Right atrium auricular region (tissue), 2 donors: ENCODE data around the gene KRT75. TPM values are rescaled to one million over a fixed set of nuclear protein-coding genes. Genes with fewer than 3 reads are reported as not detected.

Experiments
- DNase-seq: peaks from one replicate; pipeline ENCODE4 v3.0.0-alpha.2; 2019; ENCODE audit warnings: low spot score
- H3K27ac ChIP-seq, 2 donors: fragments of 200-600 bp; sonication (generic); 1 replicate in 1 of 2; 2 replicates in 1 of 2; pipeline ENCODE4 v1.5.1; 2016 to 2019
- H3K27me3 ChIP-seq, 2 donors: fragments of 200-600 bp; sonication (generic); one replicate each; pipeline versions ENCODE4 v1.5.1 to v1.6.0; 2017 to 2019
- H3K36me3 ChIP-seq: fragments of 200-600 bp; sonication (generic); one replicate; pipeline ENCODE4 v1.5.1; 2016
- H3K4me1 ChIP-seq, 2 donors: fragments of 200-600 bp; sonication (generic); one replicate each; pipeline versions ENCODE4 v1.5.1 to v1.6.0; 2017 to 2019
- H3K4me3 ChIP-seq, 2 donors: fragments of 200-600 bp; sonication (generic); 1 replicate in 1 of 2; 2 replicates in 1 of 2; pipeline ENCODE4 v1.5.1; 2017 to 2019; ENCODE audit warnings: mild to moderate bottlenecking in 1 of 2, moderate library complexity in 1 of 2
- H3K9me3 ChIP-seq, 2 donors: fragments of 200-600 bp; sonication (generic); one replicate each; pipeline ENCODE4 v1.5.1; 2019
- total RNA-seq, 2 donors: library from RNA; depleted of rRNA; stranded (reverse); fragments of >200 nt; gene quantifications; one replicate each; pipeline ENCODE4 v1.1.0, GENCODE V29; 2016
- TF ChIP-seq, protein P1 (sequence below), 2 donors: fragments of 200-600 bp; sonication (generic); IDR thresholded peaks; one replicate each; pipeline ENCODE4 v1.5.1; 2019; ENCODE audit warnings: antibody characterized with exemption in 2 of 2

KRT75 gene
- total RNA-seq, 2 donors from 2014 or later, result not detected

DNA sequence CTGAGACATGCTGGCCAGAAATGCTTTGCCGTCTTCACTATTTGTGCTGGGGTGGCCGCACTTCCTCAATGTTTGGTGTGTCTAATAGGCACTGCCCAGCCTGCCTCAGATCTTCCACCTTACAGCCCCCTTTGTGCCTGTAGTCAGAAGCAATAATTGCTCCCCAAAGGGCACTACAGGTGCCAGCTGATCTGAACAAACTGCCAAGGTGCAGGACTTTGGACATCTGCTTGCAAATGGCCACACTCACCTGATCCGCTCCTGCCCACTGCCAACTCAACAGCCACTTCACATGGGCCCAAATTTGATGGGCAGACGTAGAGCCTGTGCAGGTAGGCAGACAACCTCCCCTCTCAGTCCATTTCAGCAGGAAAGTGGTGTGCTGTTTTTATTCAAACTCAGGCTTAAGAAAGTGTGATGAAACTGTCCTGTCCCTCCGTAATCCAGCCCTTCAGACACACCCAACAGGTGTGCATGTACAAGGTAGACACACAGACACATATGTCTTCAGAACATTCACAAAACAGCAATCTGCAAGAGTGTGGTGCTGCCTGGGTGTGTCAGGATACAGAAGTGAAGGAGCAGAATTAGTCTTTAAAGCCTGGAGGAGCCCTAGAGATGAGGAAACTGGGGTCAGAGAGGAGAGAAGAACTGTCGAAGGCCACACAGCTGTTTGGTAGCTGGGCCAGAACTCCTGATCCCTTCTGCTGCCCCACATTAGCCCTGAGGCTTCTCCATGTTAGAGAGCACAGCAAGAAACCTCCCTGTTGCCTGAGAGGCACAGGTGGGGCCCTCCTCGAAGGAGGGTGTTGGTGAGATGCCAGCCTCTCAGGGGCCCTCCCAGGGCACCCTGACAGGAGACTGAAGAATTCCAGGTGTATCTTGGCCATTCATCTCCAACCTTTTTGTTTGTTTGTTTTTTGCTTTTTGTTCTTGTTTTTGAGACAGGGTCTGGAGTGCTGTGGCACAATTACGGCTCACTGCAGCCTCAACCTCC lies 4.4 kb upstream of the KRT75 start:
- TF ChIP-seq, protein P1, sequence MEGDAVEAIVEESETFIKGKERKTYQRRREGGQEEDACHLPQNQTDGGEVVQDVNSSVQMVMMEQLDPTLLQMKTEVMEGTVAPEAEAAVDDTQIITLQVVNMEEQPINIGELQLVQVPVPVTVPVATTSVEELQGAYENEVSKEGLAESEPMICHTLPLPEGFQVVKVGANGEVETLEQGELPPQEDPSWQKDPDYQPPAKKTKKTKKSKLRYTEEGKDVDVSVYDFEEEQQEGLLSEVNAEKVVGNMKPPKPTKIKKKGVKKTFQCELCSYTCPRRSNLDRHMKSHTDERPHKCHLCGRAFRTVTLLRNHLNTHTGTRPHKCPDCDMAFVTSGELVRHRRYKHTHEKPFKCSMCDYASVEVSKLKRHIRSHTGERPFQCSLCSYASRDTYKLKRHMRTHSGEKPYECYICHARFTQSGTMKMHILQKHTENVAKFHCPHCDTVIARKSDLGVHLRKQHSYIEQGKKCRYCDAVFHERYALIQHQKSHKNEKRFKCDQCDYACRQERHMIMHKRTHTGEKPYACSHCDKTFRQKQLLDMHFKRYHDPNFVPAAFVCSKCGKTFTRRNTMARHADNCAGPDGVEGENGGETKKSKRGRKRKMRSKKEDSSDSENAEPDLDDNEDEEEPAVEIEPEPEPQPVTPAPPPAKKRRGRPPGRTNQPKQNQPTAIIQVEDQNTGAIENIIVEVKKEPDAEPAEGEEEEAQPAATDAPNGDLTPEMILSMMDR (IDR thresholded peaks at IDR 0.05), result no peak
- peak; percentile 48 for DNase-seq
- H3K27ac ChIP-seq, result no peak overlapping the region
- H3K9me3 ChIP-seq, result no peaks in the 10 kb centered on the region
- H3K4me1 ChIP-seq, result peaks cover 0 to 5% of the 10 kb centered on the region in 2 donors
- no peaks in the 10 kb centered on the region for H3K27me3 ChIP-seq
- H3K4me3 ChIP-seq, result no peak overlapping the region
- H3K36me3 ChIP-seq, result no peaks in the 10 kb centered on the region

DNA sequence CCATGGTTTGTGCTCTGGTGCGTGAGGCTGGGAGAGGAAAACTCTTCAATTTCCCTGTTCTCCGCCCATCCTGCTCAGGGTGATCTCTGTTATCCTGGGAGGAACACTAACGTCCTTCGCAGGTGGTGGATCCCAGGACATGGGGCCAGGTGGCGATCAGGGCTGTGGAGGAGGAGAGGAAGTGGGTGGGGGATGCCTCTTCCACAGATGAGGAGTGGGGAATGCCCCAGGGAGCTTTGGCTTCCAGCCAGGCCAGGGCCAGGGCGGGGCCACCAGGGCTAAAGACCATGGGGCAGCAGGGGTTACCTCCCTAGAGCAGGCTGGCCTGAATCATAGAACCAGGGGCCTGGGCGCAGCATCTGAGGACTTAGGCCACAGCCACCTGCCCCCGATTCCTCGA lies 3.3 kb upstream of the KRT75 start:
- TF ChIP-seq, protein P1 (IDR thresholded peaks at IDR 0.05), result no peak

DNA sequence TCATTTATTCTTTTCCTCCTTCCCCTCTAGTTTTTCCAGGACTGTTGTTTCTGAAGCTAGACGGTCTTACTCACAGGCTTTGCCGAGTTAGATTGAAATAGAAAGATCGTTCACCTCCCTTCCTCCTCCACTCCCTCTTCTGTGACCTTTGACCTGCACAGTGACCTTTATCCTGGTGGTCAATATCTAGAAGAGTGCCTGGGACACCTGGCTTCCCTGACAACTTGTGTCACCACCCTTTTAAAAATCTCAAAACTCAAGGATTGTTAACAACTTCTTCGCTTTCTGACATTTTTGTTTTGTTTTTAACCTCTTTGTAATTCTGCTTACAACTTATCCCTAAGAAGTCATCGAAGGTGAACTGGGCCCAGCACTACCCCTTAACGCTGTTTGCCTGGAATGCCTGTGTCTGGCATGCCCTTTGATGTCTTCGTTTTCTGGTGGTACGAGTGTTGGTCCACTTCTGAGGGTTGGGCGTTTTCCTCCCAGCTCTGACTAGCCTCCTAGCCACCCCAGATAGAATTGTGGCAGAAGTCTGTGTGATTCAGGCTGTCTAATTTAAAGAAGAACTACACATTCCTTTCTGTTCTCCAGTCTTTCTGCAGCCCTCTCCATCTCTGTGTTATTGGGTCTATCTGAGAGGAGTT lies 2.8 kb upstream of the KRT75 start:
- no peak overlapping the region for H3K4me3 ChIP-seq
- H3K4me1 ChIP-seq, result peaks cover 0 to 5% of the 10 kb centered on the region in 2 donors
- TF ChIP-seq, protein P1 (IDR thresholded peaks at IDR 0.05), result no peak
- no peak overlapping the region for H3K27ac ChIP-seq
- no peaks in the 10 kb centered on the region for H3K27me3 ChIP-seq
- no peaks in the 10 kb centered on the region for H3K9me3 ChIP-seq
- H3K36me3 ChIP-seq, result no peaks in the 10 kb centered on the region
- no peak for DNase-seq

More for the DNA sequence above, 3.3 kb upstream of the KRT75 start:
- peaks cover 0 to 5% of the 10 kb centered on the region in 2 donors for H3K4me1 ChIP-seq
- no peaks in the 10 kb centered on the region for H3K9me3 ChIP-seq
- H3K27me3 ChIP-seq, result no peaks in the 10 kb centered on the region
- peak; percentile 44 for DNase-seq
- no peaks in the 10 kb centered on the region for H3K36me3 ChIP-seq
- no peak overlapping the region for H3K27ac ChIP-seq
- no peak overlapping the region for H3K4me3 ChIP-seq

DNA sequence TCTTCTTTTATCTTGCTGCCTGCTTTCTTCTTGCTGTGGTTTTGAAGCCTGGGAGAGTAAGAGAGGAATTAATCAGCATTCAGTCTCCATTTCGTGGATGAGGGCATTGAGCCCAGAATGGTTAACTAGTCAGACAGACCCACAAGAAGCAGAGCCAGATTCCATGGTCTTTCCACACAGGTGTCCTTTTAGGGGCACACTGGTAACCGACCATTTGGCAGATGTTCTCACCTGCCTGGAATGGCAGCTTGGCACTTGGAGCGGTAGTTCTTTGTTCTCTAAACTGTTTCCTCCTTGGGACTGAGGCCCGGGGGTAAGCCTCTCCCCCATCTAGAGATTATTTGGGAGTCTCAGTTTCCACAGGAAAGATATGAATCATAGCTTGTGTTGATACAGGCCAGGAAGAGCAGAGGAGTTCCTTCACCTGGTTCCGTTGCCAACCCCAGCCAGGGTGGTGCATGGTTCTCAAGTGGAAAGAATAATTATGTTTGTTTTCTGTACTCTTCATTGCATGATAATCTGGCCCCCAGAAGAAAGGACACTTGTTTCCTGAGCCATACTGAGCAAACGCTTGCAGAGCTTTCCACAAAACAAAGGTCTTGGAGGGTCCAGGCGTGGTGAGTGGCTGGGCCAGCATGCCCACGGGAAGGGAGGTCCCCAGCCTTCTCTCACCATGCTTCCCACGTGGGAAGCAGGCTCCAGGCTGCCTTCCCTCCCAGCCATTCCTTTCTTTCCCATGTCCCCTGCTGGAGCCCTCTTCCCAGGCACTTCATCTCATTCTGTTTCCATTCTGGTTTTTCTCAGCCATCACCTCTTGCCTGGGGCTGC lies 2.0 kb upstream of the KRT75 start:
- Histone ChIP-seq H3K9me3 (no peaks in the 10 kb centered on the region), H3K27me3 (no peaks in the 10 kb centered on the region), H3K36me3 (no peaks in the 10 kb centered on the region), H3K27ac (no peak overlapping the region), H3K4me3 (no peak overlapping the region), H3K4me1 (no peaks in the 10 kb centered on the region)
- peak; percentile 57 for DNase-seq
- TF ChIP-seq, protein P1 (IDR thresholded peaks at IDR 0.05), result no peak

DNA sequence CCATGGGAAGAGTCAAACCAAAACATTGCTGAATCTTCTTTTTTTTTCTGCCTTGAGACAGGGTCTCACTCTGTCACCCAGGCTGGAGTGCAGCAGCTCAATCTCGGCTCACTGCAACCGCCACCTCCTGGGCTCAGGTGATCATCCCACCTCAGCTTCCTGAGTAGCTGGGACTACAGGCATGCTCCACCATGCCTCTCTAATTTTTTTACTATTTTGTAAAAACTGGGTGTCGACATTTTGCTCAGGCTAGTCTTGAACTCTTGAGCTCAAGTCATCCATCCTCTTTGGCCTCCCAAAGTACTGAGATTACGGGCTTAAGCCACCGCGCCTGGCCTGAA lies 1.5 kb upstream of the KRT75 start:
- H3K9me3 ChIP-seq, result no peaks in the 10 kb centered on the region
- no peaks in the 10 kb centered on the region for H3K4me1 ChIP-seq
- H3K27me3 ChIP-seq, result no peaks in the 10 kb centered on the region
- TF ChIP-seq, protein P1 (IDR thresholded peaks at IDR 0.05), result no peak
- no peak overlapping the region for H3K4me3 ChIP-seq
- H3K27ac ChIP-seq, result no peak overlapping the region
- H3K36me3 ChIP-seq, result no peaks in the 10 kb centered on the region
- DNase-seq, result no peak
